ENCODE results near the gene ARPC1B.
"Not testable (repeated sequence)": the region's sequence is repeated elsewhere in the genome, so short reads cannot be mapped to it uniquely, and the experiment has no call there.

ARPC1B gene

DNA sequence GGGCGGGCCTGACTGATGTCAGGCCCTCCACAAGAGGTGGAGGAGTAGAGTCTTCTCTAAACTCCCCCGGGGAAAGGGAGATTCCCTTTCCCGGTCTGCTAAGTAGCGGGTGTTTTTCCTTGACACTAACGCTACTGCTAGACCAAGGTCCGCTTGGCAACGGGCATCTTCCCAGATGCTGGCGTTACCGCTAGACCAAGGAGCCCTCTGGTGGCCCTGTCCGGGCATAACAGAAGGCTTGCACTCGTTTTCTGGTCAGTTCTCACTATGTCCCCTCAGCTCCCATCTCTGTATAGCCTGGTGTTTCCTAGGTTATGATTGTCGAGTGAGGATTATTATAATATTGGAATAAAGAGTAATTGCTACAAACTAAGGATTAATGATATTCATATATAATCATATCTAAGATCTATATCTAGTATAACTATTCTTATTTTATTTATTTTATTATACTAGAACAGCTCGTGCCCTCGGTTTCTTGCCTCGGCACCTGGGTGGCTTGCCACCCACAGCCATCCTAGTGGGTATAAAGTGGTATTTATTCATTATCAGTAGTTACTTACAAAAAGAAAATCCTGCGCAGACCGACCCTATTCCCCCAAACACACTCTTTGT, 41.1 kb downstream of the ARPC1B start:
- DNase-seq (ENCODE audit: low read depth): peak; percentile 62
- TF ChIP-seq, protein P1, sequence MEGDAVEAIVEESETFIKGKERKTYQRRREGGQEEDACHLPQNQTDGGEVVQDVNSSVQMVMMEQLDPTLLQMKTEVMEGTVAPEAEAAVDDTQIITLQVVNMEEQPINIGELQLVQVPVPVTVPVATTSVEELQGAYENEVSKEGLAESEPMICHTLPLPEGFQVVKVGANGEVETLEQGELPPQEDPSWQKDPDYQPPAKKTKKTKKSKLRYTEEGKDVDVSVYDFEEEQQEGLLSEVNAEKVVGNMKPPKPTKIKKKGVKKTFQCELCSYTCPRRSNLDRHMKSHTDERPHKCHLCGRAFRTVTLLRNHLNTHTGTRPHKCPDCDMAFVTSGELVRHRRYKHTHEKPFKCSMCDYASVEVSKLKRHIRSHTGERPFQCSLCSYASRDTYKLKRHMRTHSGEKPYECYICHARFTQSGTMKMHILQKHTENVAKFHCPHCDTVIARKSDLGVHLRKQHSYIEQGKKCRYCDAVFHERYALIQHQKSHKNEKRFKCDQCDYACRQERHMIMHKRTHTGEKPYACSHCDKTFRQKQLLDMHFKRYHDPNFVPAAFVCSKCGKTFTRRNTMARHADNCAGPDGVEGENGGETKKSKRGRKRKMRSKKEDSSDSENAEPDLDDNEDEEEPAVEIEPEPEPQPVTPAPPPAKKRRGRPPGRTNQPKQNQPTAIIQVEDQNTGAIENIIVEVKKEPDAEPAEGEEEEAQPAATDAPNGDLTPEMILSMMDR (IDR thresholded peaks at IDR 0.05; ENCODE audit: low read depth, low read length): peak; percentile 74
- not testable (repeated sequence) for H3K4me3 ChIP-seq (ENCODE audit: low read depth, low read length)

DNA sequence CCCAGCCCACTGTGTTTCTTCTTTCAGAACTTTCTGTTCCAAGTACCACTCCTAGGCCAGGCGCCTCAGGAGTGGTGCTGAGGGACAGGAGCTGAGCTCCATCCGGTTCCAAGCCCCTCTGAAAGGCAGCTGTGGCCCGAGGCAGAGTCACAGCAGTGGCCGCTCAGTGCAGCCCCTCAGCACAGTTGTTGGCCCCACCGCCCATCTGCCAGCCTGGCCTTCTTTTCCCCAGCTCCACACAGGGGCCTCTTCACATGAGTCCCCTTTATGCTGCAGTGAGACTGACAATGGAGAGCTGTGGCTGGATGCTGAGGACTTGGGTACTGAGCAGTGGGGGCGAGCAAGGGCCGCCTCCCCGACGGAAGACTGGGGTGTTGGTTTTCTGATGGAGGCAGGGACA, 43.7 kb downstream of the ARPC1B start:
- no peak overlapping the region for H3K4me3 ChIP-seq (ENCODE audit: low read depth, low read length)
- DNase-seq (ENCODE audit: low read depth): no peak
- TF ChIP-seq MYC (IDR thresholded peaks at IDR 0.05; ENCODE audit: low read depth, low read length) (no peak), MAX (IDR thresholded peaks at IDR 0.05; ENCODE audit: low read depth, low read length) (no peak), POLR2A (IDR thresholded peaks at IDR 0.05; ENCODE audit: extremely low read depth, insufficient read length) (no peak)
- TF ChIP-seq, protein P1 (IDR thresholded peaks at IDR 0.05; ENCODE audit: low read depth, low read length): no peak

- no peak for DNase-seq (ENCODE audit: low read depth)
- TF ChIP-seq POLR2A (IDR thresholded peaks at IDR 0.05; ENCODE audit: extremely low read depth, insufficient read length) (no peak), MYC (IDR thresholded peaks at IDR 0.05; ENCODE audit: low read depth, low read length) (no peak)
- no peak overlapping the region for H3K4me3 ChIP-seq (ENCODE audit: low read depth, low read length)
Measured at GRCh38 chr7:99419323-99420021, 44.9 kb downstream of the ARPC1B start.

DNA sequence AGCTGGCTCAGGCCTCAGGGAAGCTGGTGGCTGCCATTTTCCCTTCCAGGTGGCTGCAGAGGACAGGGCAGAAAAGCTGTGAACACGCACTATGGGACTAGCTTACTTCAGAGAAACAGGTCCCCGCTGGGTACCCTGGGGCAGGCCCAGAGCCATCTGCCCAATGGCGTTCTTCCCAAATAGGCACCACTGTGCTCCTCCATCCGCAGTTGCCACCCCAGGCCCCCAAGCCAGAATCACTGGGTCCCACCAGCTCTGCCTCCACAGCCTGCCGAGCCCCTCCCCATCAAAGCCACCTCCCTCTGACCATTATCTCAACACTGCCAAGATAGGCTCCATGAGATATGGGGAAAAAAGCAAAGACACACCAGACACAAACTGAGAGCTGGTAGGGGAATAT, 45.7 kb downstream of the ARPC1B start:
- DNase-seq (ENCODE audit: low read depth): no peak
- TF ChIP-seq POLR2A (IDR thresholded peaks at IDR 0.05; ENCODE audit: extremely low read depth, insufficient read length) (no peak), MAX (IDR thresholded peaks at IDR 0.05; ENCODE audit: low read depth, low read length) (no peak), MYC (IDR thresholded peaks at IDR 0.05; ENCODE audit: low read depth, low read length) (no peak)
- TF ChIP-seq, protein P1 (IDR thresholded peaks at IDR 0.05; ENCODE audit: low read depth, low read length): no peak

GRCh38 chr7:99420986-99421385, 46.5 kb downstream of the ARPC1B start:
- no peak for DNase-seq (ENCODE audit: low read depth)
- no peak overlapping the region for H3K4me3 ChIP-seq (ENCODE audit: low read depth, low read length)
- TF ChIP-seq POLR2A (IDR thresholded peaks at IDR 0.05; ENCODE audit: extremely low read depth, insufficient read length): no peak
- TF ChIP-seq MAX (IDR thresholded peaks at IDR 0.05; ENCODE audit: low read depth, low read length): no peak
- TF ChIP-seq, protein P1 (IDR thresholded peaks at IDR 0.05; ENCODE audit: low read depth, low read length): no peak
- TF ChIP-seq MYC (IDR thresholded peaks at IDR 0.05; ENCODE audit: low read depth, low read length): no peak

More for the DNA sequence above, 45.7 kb downstream of the ARPC1B start:
- no peak overlapping the region for H3K4me3 ChIP-seq (ENCODE audit: low read depth, low read length)

GRCh38 chr7:99422186-99422585, 47.7 kb downstream of the ARPC1B start:
- TF ChIP-seq POLR2A (IDR thresholded peaks at IDR 0.05; ENCODE audit: extremely low read depth, insufficient read length) (no peak), MAX (IDR thresholded peaks at IDR 0.05; ENCODE audit: low read depth, low read length) (no peak), MYC (IDR thresholded peaks at IDR 0.05; ENCODE audit: low read depth, low read length) (no peak)
- TF ChIP-seq, protein P1 (IDR thresholded peaks at IDR 0.05; ENCODE audit: low read depth, low read length): no peak
- H3K4me3 ChIP-seq (ENCODE audit: low read depth, low read length): no peak overlapping the region
- no peak for DNase-seq (ENCODE audit: low read depth)

All from NB4 (cell line).